ENCODE data around the gene NTNG1. TPM values are rescaled to one million over a fixed set of nuclear protein-coding genes. Genes with fewer than 3 reads are reported as not detected.

NTNG1 gene
- total RNA-seq, 4 donors from 2014 or later = 0.78 to 4.2 (median 2.4) TPM

DNA sequence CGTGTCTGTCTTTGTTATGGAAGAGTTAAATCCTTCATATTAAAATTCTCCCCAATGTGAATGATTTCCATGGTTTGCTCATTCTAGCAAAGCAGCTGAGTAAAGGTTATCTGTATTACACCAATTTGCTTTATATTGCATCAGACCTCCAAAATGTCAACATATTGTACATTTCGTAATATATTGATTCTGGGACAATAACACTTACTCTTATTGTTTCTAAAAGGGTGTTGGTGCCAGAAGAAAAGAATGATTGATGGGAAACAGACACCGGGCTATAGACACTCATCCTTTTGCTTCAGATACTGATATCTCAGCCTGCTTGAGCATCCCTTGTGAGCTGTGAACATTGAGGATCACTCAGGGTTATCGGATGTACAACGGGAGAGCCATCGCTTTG, 7.0 kb downstream of the NTNG1 start:
- no peak for DNase-seq (ENCODE audit: extremely low spot score)
- no peak for TF ChIP-seq POLR2AphosphoS5 (IDR thresholded peaks at IDR 0.05)
- no peak for TF ChIP-seq EP300 (IDR thresholded peaks at IDR 0.05)
- TF ChIP-seq, protein P1, sequence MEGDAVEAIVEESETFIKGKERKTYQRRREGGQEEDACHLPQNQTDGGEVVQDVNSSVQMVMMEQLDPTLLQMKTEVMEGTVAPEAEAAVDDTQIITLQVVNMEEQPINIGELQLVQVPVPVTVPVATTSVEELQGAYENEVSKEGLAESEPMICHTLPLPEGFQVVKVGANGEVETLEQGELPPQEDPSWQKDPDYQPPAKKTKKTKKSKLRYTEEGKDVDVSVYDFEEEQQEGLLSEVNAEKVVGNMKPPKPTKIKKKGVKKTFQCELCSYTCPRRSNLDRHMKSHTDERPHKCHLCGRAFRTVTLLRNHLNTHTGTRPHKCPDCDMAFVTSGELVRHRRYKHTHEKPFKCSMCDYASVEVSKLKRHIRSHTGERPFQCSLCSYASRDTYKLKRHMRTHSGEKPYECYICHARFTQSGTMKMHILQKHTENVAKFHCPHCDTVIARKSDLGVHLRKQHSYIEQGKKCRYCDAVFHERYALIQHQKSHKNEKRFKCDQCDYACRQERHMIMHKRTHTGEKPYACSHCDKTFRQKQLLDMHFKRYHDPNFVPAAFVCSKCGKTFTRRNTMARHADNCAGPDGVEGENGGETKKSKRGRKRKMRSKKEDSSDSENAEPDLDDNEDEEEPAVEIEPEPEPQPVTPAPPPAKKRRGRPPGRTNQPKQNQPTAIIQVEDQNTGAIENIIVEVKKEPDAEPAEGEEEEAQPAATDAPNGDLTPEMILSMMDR (IDR thresholded peaks at IDR 0.05) = no peak
- no peak for TF ChIP-seq POLR2A (IDR thresholded peaks at IDR 0.05; ENCODE audit: low read depth)
- Histone ChIP-seq H3K4me3 (no peak overlapping the region), H3K27me3 (no peaks in the 10 kb centered on the region), H3K9me3 (no peaks in the 10 kb centered on the region), H3K36me3 (no peaks in the 10 kb centered on the region), H3K4me1 (peaks cover 0 to 8% (median 0%) of the 10 kb centered on the region in 4 donors), H3K27ac (replicated peaks in 1 of 4) (no peak overlapping the region)
- intact Hi-C loops (cut with DNase I) = no loop called here
- WGBS = 91% methylated on average over 6 of the region's 6 CpGs

DNA sequence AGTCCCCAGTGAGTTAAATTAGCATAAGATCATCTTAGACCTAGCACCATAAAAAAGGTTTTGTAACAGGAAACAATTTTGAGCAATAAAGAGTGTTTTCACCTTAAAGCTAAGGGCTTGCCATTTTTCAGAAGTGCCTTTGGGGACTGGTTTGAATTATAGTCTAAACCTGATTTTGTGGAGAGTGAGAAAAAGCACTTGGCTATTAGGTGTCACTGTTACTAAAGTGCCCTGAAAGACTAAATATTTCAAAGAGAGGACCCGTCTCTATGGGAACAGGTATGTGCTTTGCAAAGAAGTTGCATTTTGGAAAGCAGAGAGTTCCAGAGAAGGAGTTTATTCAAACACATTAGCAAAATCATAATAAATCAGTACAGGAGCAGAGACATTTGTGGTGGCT, 9.1 kb downstream of the NTNG1 start:
- H3K4me1 ChIP-seq = peaks cover 0 to 9% (median 0%) of the 10 kb centered on the region in 4 donors
- no peaks in the 10 kb centered on the region for H3K36me3 ChIP-seq
- TF ChIP-seq EP300 (IDR thresholded peaks at IDR 0.05) (no peak), POLR2A (IDR thresholded peaks at IDR 0.05; ENCODE audit: low read depth) (no peak), POLR2AphosphoS5 (IDR thresholded peaks at IDR 0.05) (no peak)
- TF ChIP-seq, protein P1 (IDR thresholded peaks at IDR 0.05) = no peak
- intact Hi-C loops (cut with DNase I) = loop anchor here (5.0 kb wide), 1 partner anchor 783 kb away; no protein-coding TSS in a partner anchor
- 68% methylated on average over 1 of the region's 1 CpG for WGBS
- no peak for DNase-seq (ENCODE audit: extremely low spot score)
- H3K4me3 ChIP-seq = no peak overlapping the region
- no peaks in the 10 kb centered on the region for H3K27me3 ChIP-seq
- H3K9me3 ChIP-seq = no peaks in the 10 kb centered on the region
- no peak overlapping the region for H3K27ac ChIP-seq (replicated peaks in 1 of 4)

DNA sequence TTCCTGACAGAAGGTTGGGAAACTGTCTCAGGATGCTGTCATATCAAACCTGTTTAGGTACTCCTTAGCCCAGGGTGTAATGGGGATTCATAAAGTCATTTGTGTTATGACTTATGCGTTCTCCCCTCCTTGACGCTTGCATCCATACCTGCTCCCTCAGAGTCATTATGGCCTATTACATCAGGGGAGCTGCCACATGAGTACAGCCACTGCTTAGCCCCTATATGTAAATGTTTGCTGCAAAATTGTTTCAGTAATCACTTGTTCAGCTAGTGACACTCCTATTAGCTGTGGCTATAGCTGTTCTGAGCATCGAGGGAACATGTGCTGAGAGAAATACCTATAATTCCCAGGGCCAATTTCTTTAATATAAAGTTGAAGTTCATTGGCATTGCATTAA, 10.5 kb downstream of the NTNG1 start:
- WGBS = 93% methylated on average over 3 of the region's 3 CpGs
- no peak overlapping the region for H3K27ac ChIP-seq (replicated peaks in 1 of 4)
- H3K27me3 ChIP-seq = no peaks in the 10 kb centered on the region
- H3K4me3 ChIP-seq = no peak overlapping the region
- no peaks in the 10 kb centered on the region for H3K9me3 ChIP-seq
- DNase-seq (ENCODE audit: extremely low spot score) = no peak
- peaks cover 0 to 9% (median 0%) of the 10 kb centered on the region in 4 donors for H3K4me1 ChIP-seq
- H3K36me3 ChIP-seq = no peaks in the 10 kb centered on the region
- intact Hi-C loops (cut with DNase I) = loop anchor here (5.0 kb wide), 1 partner anchor 784 kb away; no protein-coding TSS in a partner anchor
- no peak for TF ChIP-seq EP300 (IDR thresholded peaks at IDR 0.05)
- TF ChIP-seq, protein P1 (IDR thresholded peaks at IDR 0.05) = no peak

DNA sequence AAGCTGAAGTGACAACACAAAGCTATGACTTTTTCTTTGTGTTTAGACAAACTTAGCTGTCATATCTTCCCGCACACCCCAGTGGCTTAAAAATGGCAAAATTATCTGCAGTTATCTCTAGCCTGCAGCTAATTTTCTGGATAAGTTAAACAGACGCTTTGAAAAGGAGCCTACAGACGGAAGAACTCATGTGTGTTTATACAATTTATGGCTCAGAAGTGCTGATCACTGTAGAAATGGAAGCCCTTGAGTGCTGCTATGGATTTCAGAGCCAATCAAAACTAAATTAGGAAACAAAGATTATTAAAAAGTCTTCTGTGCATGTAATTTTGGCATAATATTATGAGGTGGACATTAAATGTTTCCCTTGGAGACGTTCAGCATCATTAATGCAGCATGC, 11.6 kb downstream of the NTNG1 start:
- TF ChIP-seq, protein P1 (IDR thresholded peaks at IDR 0.05) = no peak
- WGBS = 35% methylated on average over 4 of the region's 4 CpGs
- Histone ChIP-seq H3K36me3 (no peaks in the 10 kb centered on the region), H3K4me1 (peaks cover 0 to 9% (median 0%) of the 10 kb centered on the region in 4 donors), H3K27ac (replicated peaks in 1 of 4) (no peak overlapping the region), H3K27me3 (no peaks in the 10 kb centered on the region), H3K9me3 (no peaks in the 10 kb centered on the region), H3K4me3 (no peak overlapping the region)
- no peak for DNase-seq (ENCODE audit: extremely low spot score)
- intact Hi-C loops (cut with DNase I) = loop anchor here (5.0 kb wide), 1 partner anchor 785 kb away; no protein-coding TSS in a partner anchor

DNA sequence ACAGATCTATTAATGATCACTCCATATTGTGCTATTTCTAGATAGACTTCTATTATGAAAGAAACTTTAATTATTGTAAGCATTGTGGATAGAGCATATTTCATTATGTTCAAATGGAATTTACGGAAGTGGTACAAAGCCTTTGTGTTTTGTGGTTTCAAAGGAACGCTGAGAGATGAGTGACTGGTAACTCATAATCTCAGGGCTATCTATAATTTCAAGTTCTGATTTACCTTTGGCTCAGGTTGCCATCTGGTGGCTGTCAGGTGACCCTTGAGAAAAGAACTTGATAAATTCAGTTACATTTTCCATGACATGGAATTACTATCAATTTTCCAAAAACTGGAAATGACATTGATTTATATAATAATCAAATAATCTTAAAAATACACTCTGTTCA, 12.2 kb downstream of the NTNG1 start:
- Histone ChIP-seq H3K4me1 (peaks cover 0 to 9% (median 0%) of the 10 kb centered on the region in 4 donors), H3K9me3 (no peaks in the 10 kb centered on the region), H3K4me3 (no peak overlapping the region), H3K27me3 (no peaks in the 10 kb centered on the region), H3K27ac (replicated peaks in 1 of 4) (no peak overlapping the region), H3K36me3 (no peaks in the 10 kb centered on the region)
- DNase-seq (ENCODE audit: extremely low spot score) = no peak
- intact Hi-C loops (cut with DNase I) = loop anchor here (5.0 kb wide), 1 partner anchor 786 kb away; no protein-coding TSS in a partner anchor
- 94% methylated on average over 2 of the region's 2 CpGs for WGBS
- TF ChIP-seq, protein P1 (IDR thresholded peaks at IDR 0.05) = no peak
- no peak for TF ChIP-seq POLR2AphosphoS5 (IDR thresholded peaks at IDR 0.05)
- TF ChIP-seq POLR2A (IDR thresholded peaks at IDR 0.05; ENCODE audit: low read depth) = no peak
- TF ChIP-seq EP300 (IDR thresholded peaks at IDR 0.05) = no peak

All from esophagus muscularis mucosa (tissue), 4 donors.